Adrenal gland (tissue), 5 donors: ENCODE measurements around the gene S100A13.

Experiments
- POLR2A ChIP-seq, 2 donors: fragments of 450-650 bp; IDR thresholded peaks; one replicate each; pipeline ENCODE4 v1.6.1; 2017; ENCODE audit warnings: antibody characterized with exemption in 2 of 2, mild to moderate bottlenecking in 2 of 2, moderate library complexity in 1 of 2
- TF ChIP-seq, protein P1 (sequence below), 6 experiments: fragments of 450-650 bp in 4 of 6; fragments of 200-600 bp in 2 of 6; sonication (generic) in 1 of 6; IDR thresholded peaks; 1 replicate in 5 of 6; 2 replicates in 1 of 6; pipeline versions ENCODE4 v1.5.1 to v1.8.0; 2016 to 2021; ENCODE audit warnings: antibody characterized with exemption in 6 of 6, mild to moderate bottlenecking in 2 of 6, moderate library complexity in 1 of 6
- donor health status: DM: no; HTN: no; CAD: no.

DNA sequence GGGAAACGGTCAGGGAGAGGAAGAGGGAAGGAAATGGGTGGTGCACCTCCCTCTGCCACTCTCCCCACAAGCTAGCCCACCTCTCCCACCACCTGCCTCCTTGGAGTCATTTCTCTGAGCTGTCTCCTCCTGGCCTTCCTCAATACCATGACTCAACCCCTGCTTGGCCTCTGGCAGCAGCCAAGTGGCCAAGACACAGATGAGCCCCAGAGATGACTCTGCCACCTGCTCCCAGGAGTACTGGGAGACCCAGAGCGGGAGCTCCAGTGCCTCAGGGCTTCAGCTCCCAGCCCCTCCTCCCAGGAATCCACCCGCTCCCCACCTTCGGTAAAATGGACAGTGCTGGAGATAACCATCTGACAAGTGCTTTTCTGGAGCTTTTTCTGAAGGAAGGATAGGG lies 17.0 kb downstream of the S100A13 start:
- TF ChIP-seq, protein P1, sequence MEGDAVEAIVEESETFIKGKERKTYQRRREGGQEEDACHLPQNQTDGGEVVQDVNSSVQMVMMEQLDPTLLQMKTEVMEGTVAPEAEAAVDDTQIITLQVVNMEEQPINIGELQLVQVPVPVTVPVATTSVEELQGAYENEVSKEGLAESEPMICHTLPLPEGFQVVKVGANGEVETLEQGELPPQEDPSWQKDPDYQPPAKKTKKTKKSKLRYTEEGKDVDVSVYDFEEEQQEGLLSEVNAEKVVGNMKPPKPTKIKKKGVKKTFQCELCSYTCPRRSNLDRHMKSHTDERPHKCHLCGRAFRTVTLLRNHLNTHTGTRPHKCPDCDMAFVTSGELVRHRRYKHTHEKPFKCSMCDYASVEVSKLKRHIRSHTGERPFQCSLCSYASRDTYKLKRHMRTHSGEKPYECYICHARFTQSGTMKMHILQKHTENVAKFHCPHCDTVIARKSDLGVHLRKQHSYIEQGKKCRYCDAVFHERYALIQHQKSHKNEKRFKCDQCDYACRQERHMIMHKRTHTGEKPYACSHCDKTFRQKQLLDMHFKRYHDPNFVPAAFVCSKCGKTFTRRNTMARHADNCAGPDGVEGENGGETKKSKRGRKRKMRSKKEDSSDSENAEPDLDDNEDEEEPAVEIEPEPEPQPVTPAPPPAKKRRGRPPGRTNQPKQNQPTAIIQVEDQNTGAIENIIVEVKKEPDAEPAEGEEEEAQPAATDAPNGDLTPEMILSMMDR (IDR thresholded peaks at IDR 0.05), result no peak
- TF ChIP-seq POLR2A (IDR thresholded peaks at IDR 0.05), result no peak
